ENCODE data around the gene TRAF7.
A peak's percentile ranks its signal among the peaks of the same experiment; 100 is the strongest.

The TRAF7 gene

GRCh38 chr16:2147981-2148671 is 7.5 kb upstream of the TRAF7 start, which contains the start of gene RAB26:
Gene RAB26 (plus strand): TSS chr16:2148625. CDS start chr16:2148784, 159 bp downstream.
- TF ChIP-seq, protein P1, sequence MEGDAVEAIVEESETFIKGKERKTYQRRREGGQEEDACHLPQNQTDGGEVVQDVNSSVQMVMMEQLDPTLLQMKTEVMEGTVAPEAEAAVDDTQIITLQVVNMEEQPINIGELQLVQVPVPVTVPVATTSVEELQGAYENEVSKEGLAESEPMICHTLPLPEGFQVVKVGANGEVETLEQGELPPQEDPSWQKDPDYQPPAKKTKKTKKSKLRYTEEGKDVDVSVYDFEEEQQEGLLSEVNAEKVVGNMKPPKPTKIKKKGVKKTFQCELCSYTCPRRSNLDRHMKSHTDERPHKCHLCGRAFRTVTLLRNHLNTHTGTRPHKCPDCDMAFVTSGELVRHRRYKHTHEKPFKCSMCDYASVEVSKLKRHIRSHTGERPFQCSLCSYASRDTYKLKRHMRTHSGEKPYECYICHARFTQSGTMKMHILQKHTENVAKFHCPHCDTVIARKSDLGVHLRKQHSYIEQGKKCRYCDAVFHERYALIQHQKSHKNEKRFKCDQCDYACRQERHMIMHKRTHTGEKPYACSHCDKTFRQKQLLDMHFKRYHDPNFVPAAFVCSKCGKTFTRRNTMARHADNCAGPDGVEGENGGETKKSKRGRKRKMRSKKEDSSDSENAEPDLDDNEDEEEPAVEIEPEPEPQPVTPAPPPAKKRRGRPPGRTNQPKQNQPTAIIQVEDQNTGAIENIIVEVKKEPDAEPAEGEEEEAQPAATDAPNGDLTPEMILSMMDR (conservative IDR thresholded peaks at IDR 0.05), result no peak
- no peak for TF ChIP-seq ZFX (IDR thresholded peaks at IDR 0.05)
- peak within 1 kb of the TSS; percentile 99 for H3K27ac ChIP-seq

GRCh38 chr16:2148714-2149629 is 6.6 kb upstream of the TRAF7 start:
- peak overlapping the region; percentile 99 for H3K27ac ChIP-seq

GRCh38 chr16:2149630-2150417 is 5.8 kb upstream of the TRAF7 start:
- peak overlapping the region; percentile 99 for H3K27ac ChIP-seq
- TF ChIP-seq, protein P1 (conservative IDR thresholded peaks at IDR 0.05), result no peak
- TF ChIP-seq ZFX (IDR thresholded peaks at IDR 0.05), result peak; percentile 35; the same call in 1 of the 2 replicates

More at GRCh38 chr16:2148714-2149629, 6.6 kb upstream of the TRAF7 start:
- TF ChIP-seq, protein P1 (conservative IDR thresholded peaks at IDR 0.05), result peak; percentile 35
- peak; percentile 73; the same call in 1 of the 2 replicates for TF ChIP-seq ZFX (IDR thresholded peaks at IDR 0.05)

GRCh38 chr16:2150418-2151187 is 5.0 kb upstream of the TRAF7 start:
- TF ChIP-seq, protein P1 (conservative IDR thresholded peaks at IDR 0.05), result peak; percentile 17
- TF ChIP-seq ZFX (IDR thresholded peaks at IDR 0.05), result no peak
- H3K27ac ChIP-seq, result peak overlapping the region; percentile 99

DNA sequence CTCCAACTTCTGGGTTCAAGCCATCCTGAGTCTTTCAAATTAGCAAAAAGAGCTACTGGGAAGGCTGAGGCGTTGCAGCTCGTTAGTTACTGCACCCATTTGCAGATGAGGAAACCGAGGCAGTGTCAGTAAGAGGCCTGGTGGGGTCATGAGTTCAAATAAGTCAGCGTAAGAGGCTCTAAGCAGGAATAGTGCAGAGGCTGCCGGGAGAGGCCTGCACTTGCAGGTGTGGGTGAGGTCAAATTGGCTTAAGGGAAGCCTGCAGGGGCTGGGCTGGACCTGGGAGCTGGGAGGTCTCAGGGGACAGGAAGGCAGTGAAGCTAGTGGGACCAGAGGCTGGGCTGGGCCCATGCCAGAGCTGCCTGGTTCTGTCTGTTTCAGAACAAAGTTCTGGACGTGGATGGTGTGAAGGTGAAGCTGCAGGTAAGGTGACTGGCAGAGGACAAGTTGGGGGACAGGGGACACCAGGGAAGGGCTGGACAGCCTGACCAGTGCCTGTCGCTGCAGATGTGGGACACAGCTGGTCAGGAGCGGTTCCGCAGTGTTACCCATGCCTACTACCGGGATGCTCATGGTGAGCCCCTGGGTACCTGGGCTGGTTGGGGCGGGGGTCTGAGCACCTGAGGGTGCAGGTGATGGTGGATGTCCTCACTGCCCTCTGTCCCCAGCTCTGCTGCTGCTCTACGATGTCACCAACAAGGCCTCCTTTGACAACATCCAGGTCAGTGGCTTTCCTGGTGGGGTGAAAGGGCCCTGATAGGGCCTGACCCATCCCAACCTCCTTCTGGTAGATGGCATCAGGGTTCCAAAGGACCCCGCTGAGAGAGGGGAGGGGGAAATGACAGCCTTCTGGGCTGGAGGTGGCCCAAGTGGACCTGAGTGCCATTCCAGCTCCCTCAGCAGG is 4.1 kb upstream of the TRAF7 start:
- H3K27ac ChIP-seq, result peak overlapping the region; percentile 99

More for the DNA sequence above, 4.1 kb upstream of the TRAF7 start:
- TF ChIP-seq, protein P1 (conservative IDR thresholded peaks at IDR 0.05), result no peak
- TF ChIP-seq ZFX (IDR thresholded peaks at IDR 0.05), result 0 out of 2 replicates have a peak, but pooled peaks have one; percentile 10
